ENCODE measurements around the gene USP47.

The USP47 gene

GRCh38 chr11:12007230-12007593, 165.4 kb downstream of the USP47 start:
- FAIRE-seq = no peak

GRCh38 chr11:12007769-12008737, 166.3 kb downstream of the USP47 start, which contains the start of gene DKK3:
DKK3 (minus strand) TSS chr11:12008626; CDS start chr11:12008582, 44 bp downstream.
- FAIRE-seq = no peak
